GM19372 (cell line): ENCODE results near the gene SLC26A8.

ENCODE experiments used
- ATAC-seq: cut with Tn5 transposase; IDR thresholded peaks from one replicate; pipeline ENCODE4 v1.9.1; 2021; ENCODE audit warnings: mild to moderate bottlenecking, low read depth, moderate library complexity; ENCODE audit not compliant: unreplicated experiment

The SLC26A8 gene, protein sequence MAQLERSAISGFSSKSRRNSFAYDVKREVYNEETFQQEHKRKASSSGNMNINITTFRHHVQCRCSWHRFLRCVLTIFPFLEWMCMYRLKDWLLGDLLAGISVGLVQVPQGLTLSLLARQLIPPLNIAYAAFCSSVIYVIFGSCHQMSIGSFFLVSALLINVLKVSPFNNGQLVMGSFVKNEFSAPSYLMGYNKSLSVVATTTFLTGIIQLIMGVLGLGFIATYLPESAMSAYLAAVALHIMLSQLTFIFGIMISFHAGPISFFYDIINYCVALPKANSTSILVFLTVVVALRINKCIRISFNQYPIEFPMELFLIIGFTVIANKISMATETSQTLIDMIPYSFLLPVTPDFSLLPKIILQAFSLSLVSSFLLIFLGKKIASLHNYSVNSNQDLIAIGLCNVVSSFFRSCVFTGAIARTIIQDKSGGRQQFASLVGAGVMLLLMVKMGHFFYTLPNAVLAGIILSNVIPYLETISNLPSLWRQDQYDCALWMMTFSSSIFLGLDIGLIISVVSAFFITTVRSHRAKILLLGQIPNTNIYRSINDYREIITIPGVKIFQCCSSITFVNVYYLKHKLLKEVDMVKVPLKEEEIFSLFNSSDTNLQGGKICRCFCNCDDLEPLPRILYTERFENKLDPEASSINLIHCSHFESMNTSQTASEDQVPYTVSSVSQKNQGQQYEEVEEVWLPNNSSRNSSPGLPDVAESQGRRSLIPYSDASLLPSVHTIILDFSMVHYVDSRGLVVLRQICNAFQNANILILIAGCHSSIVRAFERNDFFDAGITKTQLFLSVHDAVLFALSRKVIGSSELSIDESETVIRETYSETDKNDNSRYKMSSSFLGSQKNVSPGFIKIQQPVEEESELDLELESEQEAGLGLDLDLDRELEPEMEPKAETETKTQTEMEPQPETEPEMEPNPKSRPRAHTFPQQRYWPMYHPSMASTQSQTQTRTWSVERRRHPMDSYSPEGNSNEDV

DNA sequence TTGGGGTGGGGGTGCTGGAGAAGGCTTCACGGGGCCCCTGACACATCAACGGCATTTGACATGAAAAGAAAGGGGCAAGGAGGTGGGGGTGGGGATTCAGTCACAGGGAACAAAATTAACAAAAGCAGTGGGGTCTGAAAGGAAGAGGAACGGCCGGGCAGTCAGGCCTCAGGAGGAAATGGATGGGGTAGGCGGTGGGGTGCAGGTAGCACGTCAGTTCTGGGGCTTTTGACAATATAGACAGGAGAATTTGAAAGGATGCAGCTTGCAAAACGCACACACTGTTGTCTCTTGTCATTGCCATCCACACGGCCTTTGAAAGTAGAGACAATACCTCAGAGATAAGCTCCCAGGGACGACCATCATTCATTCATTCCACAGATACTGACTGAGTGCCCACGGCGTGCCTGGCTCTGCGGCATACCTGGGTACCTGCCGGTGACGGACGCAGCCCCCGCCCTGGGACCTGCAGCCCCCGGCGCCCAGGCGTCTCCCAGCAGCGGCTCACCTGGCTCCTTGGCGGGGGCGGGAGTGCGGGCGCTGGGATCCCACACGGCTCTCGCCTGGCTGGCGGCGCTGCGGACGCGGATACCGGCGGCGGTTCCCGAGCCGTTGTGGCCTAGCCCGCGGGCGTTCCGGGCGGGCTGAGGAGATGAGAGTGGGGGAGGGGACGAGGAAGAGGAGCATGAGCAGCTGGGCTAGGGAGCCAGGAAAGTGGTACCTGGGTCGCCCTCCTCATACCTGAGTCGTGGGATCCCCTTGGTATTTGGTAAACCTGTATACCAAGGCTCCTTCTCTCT is at the start of gene SLC26A8:
SLC26A8 (minus strand) TSS at position 646 of the 800 bp plus-strand sequence. CDS start 4,934 bp downstream, outside the sequence.
- no peak for ATAC-seq

DNA sequence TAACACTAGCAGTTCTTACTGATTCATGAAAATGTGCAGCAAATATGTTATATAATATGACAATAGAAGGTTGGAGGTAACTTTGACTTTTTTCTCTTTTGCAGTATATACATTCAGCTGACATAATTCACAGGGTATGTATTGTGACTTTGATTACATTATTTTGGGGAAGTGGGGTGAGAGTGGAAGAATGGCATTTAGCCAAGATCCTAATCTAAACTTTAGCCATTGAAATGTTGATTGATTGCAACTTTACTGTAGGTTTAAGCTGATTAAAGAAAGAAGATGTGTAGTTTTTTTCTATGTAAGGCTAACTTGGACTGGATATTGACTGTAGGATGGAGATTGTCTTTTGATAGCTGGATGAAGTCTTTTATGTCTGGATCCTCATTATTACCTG is 49.1 kb upstream of the SLC26A8 start:
- no peak for ATAC-seq

DNA sequence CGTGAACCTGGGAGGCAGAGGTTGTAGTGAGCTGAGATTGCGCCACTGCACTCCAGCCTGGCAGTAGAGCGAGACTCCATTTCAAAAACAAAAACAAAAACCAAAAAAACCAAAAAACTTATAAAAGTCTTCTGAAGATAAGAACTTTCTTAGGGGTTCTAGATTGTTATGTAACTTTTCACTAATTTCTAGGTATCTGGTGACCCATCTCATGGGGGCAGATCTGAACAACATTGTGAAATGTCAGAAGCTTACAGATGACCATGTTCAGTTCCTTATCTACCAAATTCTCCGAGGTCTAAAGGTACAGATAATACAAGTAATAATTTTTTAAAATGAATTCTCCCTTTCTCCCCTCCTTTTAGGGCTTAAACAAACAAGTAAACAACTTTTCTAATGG is 48.2 kb upstream of the SLC26A8 start:
- no peak for ATAC-seq

DNA sequence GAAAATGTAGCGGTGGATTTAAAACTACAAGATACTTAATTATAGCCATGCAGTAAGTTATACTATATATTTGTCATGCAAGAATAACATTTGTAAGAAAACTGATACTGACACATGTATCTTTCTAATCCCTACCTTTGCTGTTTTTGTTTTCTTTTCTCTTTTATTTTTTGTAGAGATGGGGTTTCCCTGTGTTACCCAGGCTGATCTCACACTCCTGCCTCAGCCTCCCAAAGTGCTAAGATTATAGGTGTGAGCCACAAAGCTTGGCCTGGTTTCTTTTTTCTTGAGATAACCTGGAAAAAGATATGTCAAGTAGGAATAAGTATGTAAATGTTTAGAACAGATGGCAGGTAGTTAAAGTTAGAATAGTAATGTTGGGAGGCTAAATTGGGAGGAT is 47.3 kb upstream of the SLC26A8 start:
- ATAC-seq = no peak

DNA sequence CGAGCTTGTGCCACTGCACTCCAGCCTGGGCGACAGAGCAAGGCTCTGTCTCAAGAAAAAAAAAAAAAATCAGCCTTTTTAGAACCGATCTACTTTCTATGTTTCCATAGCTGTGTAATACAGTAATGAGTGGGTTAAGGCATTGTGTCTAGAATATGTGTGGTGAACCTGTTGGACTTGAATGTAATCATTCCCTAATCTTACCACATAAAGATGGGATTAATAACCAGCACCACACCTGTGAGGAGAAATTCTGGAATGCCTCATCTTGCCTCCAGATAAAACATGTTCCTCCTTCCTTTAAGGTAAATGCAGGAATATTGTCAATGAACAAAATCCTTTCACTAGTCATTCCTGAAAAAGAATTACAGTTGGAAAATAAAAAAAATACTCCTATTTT is 46.8 kb upstream of the SLC26A8 start:
- ATAC-seq = no peak

DNA sequence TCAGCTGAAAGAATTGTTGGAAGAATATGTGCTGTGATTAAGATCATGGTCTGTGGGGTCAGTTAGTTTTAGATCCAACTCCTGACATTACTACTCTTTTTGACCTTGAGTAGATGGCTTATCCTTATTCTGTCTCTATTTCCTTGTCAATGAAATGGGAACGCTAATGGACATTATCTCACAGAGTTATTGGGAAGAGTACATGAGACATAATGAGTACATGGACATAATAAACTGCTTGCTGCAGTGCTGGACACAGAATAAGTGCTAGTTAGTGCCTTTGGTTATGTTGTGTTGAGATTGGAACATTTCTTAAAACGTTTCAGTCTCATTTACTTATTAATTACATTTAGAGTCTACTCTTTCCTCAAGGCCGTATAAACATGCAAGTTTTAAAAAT is 45.8 kb upstream of the SLC26A8 start:
- no peak for ATAC-seq

DNA sequence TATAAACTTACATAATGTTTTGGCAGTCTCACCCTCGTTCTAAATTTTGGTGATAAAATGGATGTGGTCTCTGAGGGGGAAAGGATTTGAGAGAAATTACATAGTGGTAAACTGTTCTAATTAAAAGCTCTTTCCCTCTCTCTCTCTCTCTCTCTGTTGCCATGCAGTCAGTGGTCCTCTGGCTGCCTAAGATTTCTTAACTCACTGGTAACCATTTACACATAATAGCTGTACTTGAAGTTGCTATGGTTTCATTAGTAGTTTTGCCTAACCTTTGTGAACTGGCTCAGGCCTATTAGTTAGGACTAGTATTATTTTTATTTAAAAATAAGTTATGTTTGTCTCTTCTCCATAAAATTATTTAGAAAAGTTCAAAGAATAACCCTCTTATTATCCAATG is 45.1 kb upstream of the SLC26A8 start:
- ATAC-seq = no peak

DNA sequence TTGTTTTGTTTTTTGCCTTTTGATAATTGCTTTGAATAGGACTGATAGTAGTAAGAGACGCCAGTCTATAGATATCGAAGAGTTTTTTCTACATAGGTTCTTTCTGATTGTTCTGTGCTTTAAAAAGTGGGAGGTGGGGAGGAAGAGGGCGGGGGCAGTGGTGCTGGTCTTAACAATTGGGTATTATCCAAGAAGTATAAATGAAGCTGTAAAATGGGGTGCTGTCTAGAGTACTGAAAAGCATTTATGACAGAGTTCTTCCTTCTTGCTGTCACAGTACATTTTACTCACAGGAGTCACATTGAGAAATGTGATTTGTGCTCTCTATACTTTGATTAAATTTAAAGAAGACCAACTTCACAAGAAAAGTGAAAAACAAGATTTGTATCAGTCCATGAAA is 44.1 kb upstream of the SLC26A8 start:
- ATAC-seq = no peak

DNA sequence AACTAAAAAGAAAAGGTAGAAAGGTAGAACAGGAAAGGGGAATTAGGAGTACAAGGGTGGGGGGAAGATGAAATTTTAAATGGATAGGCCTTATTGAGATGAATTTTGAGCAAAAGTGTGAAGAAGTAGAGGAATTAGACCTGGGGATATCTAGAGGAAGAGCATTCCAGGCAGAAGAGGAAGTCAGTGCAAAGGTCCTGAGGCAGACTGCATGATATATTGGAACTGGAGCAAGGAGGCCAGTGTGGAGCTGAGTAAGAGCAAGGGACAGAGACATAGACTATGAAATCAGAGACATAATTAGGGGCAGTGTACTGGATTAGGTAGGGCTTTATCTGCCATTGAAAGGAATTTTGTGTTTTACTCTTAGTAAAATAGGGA is 43.6 kb upstream of the SLC26A8 start:
- no peak for ATAC-seq

DNA sequence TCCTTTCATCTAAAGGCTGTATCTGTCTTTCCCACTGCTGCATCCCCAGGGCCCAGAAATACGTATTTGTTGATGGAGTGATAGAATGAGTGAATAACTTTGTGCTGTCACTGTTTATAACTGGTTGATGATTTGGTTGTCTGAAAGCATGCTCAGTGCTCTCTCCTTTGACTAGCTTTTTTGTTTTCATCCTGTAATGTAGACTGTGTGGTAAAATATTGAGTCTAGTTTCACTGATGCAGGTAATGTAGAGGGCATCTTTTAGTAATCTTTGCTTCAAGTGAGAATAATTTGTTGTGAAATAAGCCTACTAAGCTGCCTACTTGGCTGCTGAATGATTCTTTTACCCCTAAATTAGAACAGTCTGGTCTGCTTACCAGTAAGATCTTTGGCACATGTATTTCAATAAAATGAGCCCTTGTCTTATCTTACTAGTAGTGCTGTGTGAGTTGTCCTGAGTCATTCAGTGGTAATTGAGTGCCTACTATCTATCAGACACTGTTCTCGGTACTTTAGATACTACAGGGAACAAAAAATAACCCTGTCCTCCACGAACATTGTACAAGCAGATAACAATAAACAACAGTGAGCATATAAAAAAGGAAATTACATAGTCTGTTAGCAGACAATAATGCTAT is 43.1 kb upstream of the SLC26A8 start:
- no peak for ATAC-seq

DNA sequence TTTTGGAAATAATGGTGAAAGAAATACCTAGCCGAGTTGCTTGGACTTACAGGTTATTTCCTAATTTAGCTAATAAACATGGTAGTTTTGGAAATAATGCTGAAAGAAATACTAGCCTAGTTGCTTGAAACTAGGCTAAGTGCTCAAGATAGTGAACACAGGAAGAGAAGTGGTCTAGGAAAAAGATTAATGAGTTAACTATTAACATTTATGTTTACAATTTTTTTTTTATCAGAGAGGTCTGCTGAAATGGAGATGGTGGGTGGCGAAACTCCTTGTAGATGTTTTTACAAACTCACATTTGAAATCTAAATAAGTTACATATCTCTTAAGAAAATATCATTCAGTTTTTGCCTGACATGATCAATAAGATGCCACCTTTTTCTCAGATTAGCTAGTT is 42.4 kb upstream of the SLC26A8 start:
- ATAC-seq = no peak

DNA sequence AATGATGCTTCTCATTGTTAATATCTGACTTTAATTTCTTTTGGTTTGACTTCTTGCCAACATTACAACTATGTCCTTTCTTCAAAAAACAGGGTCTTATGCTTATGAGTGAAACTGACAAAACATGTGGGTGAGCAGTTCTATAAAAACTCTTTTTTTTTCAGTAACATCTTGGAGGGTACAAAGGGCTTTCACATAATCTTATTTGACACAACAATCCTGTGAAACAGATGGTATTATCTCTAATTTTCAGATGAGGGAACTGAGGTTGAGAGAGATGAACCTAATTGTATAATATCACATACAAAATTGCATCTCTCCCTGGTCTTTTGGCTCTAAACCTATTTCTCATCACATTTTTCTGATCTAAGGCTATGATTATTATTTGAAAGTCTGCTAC is 41.5 kb upstream of the SLC26A8 start:
- ATAC-seq = no peak

DNA sequence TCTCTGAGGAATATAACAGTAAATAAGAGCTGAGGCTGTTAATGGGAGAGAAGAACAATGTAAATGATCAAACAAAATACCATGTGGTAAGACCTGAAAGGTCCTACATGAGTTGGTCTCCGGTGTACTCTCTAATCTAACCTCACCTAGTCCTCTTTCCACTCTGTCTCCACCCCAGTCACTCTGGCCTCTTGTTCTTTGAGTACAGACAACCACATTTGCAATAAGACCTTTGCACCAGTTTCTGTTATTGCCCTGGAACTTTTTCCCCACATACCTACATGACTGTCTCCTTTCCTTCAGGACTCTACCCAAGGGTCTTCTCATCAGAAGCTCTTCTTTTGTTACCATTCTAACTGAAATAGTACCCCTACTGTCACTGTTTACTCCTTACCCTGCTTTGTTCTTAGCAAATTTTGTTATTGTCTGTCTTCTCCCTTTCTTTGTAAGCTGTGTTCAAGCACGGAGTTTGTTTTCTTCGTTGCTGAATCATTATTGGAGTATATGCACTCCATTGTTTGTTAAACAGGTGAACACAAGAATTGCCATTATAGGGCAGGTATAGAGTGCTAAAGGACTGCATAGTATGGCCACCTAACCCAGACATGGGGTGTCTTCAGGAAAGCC is 40.4 kb upstream of the SLC26A8 start:
- ATAC-seq = no peak

DNA sequence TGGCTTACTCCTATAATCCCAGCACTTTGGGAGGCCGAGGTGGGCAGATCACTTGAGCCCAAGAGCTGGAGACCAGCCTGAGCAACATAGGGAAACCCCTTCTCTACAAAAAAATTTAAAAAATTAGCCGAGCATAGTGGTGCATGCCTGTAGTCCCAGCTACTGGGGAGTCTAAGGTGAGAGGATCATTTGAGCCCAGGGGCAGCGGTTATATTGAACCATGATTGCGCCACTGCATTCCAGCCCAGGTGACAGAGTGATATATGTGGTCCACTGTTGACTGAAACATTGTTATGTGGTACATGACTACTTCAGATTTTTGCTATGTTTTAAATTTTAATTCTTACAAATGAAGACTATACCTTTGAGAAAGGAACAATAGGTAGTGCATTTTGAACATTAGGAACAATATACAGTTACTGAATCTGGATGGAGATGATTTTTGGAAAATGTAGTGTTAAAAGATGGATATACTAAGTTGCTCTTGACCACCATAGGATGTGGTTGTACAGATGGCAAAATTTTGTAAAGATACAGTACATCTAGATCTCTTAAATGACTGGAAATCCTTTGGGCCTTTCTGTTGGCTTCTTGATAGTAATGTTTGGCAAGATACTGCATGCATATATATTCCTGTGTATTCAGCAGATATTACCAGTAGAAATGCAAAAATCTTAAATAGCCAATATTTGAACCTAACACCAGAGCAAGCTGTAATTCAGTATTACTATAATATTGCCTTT is 39.0 kb upstream of the SLC26A8 start:
- no peak for ATAC-seq

DNA sequence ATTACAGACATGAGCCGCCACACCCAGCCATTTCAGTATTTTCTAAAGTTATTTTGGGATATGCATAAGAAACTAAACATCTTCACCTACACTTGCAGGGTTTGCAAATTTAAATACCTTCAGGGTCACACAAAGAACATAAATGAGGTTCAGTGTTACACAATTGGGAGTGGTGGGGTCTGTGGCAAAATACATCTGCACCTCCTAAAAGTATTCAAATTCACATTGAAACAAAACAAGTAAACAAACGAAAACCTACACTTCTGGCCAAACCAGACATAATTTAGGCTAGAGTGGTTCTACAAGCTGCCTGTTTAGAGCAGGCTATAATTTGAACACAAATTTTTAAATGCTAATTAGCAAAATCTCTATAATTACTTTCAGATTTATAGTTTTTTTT is 37.8 kb upstream of the SLC26A8 start:
- no peak for ATAC-seq

DNA sequence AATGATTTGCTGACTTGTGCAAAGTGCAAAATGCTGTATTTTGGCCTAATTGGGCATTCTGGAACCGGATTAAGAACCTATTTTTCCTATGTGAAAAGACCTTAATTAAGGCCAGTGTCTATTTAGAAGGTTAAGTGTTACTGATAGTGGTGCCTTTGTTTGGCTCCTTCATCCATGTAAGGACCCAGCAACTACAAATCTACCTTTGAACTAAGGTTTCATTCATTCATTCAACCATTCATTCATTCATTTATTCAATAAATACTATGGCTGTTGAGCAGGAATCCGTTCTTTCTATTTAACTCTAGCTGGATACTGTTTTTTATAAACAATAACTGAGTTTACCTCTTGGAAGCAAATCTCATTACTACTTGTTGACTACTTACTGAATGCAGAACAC is 36.8 kb upstream of the SLC26A8 start:
- no peak for ATAC-seq

DNA sequence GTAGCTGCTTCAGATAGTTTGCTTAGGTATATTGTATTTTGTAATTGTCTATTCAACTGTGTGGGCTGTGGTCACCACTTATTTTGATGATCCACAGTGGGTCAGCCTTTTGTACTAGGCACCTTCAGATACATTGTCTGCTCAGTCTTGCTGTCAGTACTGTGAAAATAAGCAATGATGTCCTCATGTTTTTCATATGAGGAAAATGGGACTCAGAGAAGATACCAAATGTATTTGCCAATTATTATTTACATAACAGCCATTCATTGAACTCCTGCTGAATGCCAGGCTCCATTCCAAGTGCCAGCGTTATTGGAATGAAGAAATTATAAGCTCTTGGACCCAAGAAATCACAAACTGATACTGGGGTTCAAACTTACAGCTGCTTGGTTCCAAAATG is 31.7 kb upstream of the SLC26A8 start:
- no peak for ATAC-seq

DNA sequence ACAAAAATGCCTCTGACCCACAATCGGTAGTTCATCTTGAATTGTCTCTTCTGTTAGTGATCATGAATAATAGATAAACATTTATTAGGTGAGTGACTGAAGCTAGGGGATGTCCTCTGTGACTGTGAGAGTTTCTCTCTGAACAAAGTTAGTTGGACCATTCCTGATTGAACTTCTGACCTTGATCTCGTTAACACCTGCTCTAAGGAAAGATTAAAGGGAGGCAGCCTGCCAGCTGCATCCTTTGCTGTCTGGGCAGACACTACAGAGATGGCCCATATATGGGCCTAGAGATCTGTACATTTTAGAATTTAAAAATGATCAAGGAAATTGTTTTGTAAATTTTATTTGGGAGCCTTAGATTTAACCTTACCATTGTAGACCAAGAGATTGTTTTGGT is 30.5 kb upstream of the SLC26A8 start:
- ATAC-seq = no peak

DNA sequence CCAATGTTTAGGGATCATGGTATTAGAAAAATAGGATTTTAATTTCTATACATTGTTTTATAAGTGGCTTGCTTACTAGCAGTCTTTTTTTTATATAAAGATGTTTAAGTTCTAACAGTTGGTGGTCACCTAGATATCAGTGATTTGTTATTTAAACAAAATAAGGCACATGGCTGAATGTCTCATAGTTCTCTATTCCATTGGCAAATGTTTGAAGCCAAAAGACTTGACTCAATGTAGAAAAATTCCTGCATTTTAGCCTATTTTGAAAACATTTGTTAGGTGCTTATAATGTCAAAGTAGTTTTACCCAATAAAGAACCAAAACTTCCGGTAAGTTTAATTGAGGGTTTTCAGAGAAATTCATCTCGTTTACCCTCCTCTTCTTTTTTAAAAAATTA is 30.0 kb upstream of the SLC26A8 start:
- ATAC-seq = no peak
